Stimulated activated CD4-positive, alpha-beta T cell treated with anti-CD3 and anti-CD28 coated beads, Interleukin-4, amount 100 ng/mL, for 48 hours (primary cell): ENCODE measurements around the gene RAB44.

Source experiments
- DNase-seq, 2 donors: peaks; one replicate each; pipeline ENCODE4 v3.0.0-alpha.2; 2020; ENCODE audit warnings: low read depth in 2 of 2

Gene RAB44

DNA sequence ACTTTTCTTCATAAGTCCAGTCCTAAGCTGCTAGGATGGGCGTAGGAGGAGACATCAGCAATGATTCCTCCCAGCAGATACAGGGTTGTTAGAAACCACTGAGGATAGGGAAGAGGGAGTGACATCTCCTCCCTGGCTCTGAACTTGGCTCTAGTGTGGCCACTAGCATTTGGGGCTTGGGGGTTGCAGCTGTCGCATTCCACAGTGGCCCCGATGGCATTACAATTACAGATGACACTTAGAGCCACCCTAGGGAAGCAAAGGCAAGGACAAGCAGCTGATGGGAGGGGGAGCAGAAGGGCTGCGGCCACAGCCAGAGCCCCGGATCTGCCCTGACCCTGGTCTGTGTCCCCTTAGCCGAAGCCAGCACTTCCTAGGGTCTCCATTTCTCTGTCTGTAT, 28.6 kb upstream of the RAB44 start:
- DNase-seq = no peak

DNA sequence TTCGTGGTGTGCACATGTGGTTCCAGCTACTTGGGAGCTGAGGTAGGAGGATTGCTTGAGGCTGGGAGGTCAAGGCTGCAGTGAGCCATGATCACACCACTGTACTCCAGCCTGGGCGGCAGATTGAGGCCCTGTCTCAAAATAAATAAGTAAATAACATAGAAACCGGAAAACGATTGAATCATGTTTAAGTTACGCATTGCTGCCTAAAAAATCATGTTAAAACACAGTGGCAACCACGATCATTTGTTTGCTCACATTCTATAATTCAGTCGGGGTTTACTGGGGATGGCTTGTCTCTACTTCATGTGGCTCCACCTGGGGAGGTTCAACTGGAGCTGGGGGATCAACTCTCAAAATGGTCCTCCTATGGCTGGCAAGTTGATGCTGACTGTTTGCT, 27.4 kb upstream of the RAB44 start:
- DNase-seq = no peak

DNA sequence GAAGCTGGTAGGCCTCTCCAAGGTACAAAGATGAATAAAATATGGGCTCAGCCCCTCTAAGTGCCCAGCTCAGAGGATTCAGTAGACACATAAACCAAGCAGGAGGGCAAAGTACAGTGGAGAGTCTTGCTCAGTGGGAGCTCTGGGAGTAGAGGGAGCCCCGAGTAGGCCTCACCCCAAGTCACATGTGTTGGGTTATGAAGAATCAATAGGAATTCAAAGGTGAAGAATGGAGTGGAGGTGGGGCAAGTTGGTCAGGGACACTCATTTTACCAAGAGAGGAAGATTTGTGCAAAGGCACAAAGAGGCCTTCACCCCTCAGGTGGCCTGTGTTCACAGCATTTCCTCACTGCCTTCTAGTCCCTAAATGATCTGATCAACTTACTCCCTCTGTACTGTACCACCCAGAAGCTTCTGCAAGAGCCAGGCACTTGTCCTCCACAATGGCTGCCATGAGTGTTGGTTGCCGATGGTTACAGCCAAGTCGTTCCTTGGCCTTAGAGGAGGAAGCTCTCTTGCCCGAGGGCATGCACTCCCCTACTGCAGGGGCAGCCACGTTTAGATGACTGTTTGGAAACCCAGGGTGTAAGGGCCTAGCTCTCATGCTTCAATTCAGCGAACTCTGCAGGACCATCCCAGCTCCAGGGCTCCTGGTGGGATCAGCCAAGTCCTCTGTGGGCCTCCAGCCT, 25.8 kb upstream of the RAB44 start:
- DNase-seq = no peak

GRCh38 chr6:36673882-36674281, 23.7 kb upstream of the RAB44 start:
- DNase-seq = no peak

GRCh38 chr6:36674942-36675341, 22.7 kb upstream of the RAB44 start:
- DNase-seq = no peak

GRCh38 chr6:36676141-36677058, 21.2 kb upstream of the RAB44 start:
- DNase-seq = no peak

DNA sequence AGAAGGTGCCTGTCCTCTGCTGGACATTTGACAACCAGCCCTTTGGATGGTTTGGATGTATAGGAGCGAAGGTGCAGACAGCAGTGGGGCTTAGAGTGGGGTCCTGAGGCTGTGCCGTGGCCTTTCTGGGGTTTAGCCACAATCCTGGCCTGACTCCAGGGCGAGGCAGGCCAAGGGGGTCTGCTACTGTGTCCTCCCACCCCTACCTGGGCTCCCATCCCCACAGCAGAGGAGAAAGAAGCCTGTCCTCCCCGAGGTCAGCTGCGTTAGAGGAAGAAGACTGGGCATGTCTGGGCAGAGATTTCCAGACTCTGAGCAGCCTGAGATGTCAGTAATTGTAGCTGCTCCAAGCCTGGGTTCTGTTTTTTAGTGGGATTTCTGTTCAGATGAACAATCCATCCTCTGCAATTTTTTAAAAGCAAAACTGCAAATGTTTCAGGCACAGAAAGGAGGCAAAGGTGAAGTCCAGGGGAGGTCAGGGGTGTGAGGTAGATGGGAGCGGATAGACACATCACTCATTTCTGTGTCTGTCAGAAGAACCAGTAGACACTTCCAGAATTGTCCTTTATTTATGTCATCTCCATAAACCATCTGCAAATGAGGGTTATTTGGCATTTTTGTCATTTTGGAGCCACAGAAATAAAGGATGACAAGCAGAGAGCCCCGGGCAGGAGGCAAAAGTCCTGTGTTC, 20.4 kb upstream of the RAB44 start:
- DNase-seq = no peak

DNA sequence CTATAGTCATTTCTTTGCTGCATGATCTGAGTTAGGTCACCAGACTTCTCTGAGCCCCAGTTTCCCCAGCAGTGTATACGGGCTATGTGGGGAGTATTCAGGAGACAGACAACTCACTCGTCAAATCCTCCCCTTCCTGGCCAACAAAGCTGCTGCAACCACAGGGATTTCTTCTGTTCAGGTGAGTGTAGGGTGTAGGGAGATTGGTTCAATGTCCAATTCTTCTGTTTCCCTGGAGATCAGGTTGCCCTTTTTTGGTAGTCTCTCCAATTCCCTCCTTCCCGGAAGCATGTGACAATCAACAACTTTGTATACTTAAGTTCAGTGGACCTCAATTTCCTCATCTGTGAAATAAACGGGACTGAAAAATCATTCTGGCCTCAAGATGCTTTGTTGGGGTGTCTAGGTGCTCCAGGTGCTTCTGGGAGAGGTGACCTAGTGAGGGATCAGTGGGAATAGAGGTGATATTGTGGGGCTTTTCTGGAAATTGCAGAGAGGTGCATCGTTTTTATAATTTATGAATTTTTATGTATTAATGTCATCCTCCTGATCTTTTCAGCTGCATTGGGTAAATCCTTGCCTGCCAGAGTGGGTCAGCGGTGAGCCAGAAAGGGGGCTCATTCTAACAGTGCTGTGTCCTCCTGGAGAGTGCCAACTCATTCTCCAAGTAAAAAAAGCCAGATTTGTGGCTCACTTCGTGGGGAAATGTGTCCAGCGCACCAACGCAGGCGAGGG, 19.7 kb upstream of the RAB44 start:
- no peak for DNase-seq

- DNase-seq = peak; percentile 65 to 74
Observed at GRCh38 chr6:36678488-36679042, 19.1 kb upstream of the RAB44 start, which contains the start of gene CDKN1A. Gene CDKN1A (plus strand): TSS chr6:36678714. CDS start chr6:36684102, 5,388 bp downstream.

- no peak for DNase-seq
Observed at GRCh38 chr6:36679043-36679833, 18.4 kb upstream of the RAB44 start.

- peak; percentile 35 to 47 for DNase-seq
Observed at GRCh38 chr6:36682328-36683144, 15.1 kb upstream of the RAB44 start.

DNA sequence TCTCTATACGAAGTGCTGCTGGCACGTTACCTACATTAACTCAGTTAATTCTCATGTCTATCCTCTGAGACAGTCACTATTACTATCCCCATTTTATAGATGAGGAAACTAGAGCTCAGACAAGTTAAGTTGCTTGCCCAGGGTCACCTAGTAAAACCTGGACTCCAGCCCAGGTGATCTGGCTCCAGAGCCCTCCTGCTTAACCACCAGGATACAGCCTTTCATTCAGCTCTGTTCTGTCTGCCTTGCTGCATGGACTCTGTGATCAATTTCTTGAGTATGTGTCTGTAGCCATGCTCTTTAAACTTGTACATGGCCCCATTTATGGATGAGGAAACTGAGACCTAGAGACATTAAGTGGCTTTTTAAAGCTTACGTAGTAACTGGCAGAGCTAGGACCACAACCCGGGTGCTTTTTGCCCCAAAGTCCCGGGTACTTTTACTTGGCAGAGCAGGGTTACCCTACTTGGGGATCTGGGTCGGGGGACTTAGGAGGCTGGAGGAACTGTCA, 14.4 kb upstream of the RAB44 start:
- DNase-seq = no peak

GRCh38 chr6:36683656-36684446, 13.8 kb upstream of the RAB44 start:
- DNase-seq = no peak

DNA sequence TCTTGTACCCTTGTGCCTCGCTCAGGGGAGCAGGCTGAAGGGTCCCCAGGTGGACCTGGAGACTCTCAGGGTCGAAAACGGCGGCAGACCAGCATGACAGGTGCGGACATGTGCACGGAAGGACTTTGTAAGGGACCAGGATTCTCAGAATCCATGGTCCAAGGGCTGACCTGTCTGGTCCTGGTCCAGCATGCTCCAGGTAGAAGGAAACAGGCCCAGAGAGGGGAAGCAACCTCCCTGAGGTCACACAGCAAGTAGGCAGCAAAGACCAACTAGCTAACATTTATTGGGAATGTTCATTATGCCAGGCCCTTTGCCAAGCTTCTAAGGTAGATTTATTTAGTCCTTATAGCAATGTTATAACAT, 13.2 kb upstream of the RAB44 start:
- DNase-seq = no peak

DNA sequence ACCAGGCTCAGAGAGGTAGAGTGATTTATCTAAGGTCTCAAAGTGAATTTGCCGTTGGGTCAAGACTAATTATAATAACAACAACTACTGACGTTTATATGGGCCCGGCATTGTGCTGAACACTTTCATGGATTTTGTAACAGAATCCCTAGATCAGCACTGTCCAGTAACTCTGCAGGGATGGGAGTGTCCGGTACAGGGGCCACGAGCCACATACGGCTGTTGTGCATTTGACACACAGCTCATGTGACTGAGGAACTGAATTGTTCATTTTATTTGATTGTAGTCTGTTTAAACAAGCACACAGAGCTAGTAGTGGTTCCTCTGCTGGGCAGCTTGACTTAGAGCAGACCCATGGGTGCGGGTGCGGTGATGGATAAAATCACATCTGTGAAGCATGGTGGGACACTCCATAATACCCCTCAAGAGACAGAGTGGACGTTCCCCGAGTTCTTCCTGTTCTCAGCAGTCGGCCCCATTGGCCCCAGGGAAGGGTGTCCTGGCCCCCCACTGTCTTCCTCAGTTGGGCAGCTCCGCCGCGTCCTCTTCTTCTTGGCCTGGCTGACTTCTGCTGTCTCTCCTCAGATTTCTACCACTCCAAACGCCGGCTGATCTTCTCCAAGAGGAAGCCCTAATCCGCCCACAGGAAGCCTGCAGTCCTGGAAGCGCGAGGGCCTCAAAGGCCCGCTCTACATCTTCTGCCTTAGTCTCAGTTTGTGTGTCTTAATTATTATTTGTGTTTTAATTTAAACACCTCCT, 12.3 kb upstream of the RAB44 start:
- DNase-seq = no peak

DNA sequence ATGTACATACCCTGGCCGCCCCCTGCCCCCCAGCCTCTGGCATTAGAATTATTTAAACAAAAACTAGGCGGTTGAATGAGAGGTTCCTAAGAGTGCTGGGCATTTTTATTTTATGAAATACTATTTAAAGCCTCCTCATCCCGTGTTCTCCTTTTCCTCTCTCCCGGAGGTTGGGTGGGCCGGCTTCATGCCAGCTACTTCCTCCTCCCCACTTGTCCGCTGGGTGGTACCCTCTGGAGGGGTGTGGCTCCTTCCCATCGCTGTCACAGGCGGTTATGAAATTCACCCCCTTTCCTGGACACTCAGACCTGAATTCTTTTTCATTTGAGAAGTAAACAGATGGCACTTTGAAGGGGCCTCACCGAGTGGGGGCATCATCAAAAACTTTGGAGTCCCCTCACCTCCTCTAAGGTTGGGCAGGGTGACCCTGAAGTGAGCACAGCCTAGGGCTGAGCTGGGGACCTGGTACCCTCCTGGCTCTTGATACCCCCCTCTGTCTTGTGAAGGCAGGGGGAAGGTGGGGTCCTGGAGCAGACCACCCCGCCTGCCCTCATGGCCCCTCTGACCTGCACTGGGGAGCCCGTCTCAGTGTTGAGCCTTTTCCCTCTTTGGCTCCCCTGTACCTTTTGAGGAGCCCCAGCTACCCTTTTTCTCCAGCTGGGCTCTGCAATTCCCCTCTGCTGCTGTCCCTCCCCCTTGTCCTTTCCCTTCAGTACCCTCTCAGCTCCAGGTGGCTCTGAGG, 11.5 kb upstream of the RAB44 start:
- no peak for DNase-seq
